ENCODE results near the gene POLK. TPM values are rescaled to one million over a fixed set of nuclear protein-coding genes. Genes with fewer than 3 reads are reported as not detected.

POLK gene
- total and polyA plus RNA-seq, 4 donors = 6.6 to 68.6 (median 18.5) TPM

DNA sequence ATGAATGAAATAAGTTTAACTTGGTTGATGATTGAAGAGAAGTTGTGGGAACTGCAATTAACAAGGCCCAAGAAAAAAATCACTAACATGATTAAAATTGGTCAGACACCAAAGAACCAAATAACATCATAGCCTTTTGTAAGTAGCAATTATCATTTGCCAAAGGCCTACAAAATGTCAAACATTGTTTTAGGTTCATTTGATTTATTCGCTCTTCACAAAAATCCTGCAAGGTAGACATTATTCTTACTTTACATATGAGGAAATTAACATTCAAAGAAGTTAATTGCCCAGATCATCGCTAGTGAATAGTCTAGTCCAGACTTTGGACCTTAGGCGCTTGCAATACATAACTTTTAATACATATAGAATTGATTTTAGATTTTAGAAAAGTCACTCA, 2.6 kb downstream of the POLK start:
- H3K36me3 ChIP-seq (ENCODE audit: control insufficient read depth in 4 of 4, insufficient read depth in 4 of 4, low read length in 4 of 4) = peaks cover 0 to 9% (median 0%) of the 10 kb centered on the region in 4 donors
- no peaks in the 10 kb centered on the region for H3K9me3 ChIP-seq (ENCODE audit: control insufficient read depth in 4 of 4, insufficient read depth in 3 of 4, low read length in 3 of 4)
- TF ChIP-seq, protein P1, sequence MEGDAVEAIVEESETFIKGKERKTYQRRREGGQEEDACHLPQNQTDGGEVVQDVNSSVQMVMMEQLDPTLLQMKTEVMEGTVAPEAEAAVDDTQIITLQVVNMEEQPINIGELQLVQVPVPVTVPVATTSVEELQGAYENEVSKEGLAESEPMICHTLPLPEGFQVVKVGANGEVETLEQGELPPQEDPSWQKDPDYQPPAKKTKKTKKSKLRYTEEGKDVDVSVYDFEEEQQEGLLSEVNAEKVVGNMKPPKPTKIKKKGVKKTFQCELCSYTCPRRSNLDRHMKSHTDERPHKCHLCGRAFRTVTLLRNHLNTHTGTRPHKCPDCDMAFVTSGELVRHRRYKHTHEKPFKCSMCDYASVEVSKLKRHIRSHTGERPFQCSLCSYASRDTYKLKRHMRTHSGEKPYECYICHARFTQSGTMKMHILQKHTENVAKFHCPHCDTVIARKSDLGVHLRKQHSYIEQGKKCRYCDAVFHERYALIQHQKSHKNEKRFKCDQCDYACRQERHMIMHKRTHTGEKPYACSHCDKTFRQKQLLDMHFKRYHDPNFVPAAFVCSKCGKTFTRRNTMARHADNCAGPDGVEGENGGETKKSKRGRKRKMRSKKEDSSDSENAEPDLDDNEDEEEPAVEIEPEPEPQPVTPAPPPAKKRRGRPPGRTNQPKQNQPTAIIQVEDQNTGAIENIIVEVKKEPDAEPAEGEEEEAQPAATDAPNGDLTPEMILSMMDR (IDR thresholded peaks at IDR 0.05; ENCODE audit: control extremely low read depth, extremely low read depth) = no peak
- H3K4me3 ChIP-seq = no peak overlapping the region
- peaks cover 0 to 25% (median 4%) of the 10 kb centered on the region in 5 donors for H3K4me1 ChIP-seq (ENCODE audit: control insufficient read depth in 5 of 5, insufficient read depth in 5 of 5, low read length in 5 of 5)
- WGBS, 2 donors = 98 to 99% methylated on average over 3 of the region's 3 CpGs
- H3K27ac ChIP-seq (ENCODE audit: low read depth in 1 of 2, low read length in 1 of 2) = no peak overlapping the region
- no peaks in the 10 kb centered on the region for H3K27me3 ChIP-seq (ENCODE audit: control insufficient read depth in 3 of 3, insufficient read depth in 3 of 3, low read length in 2 of 3)
- ATAC-seq (ENCODE audit: insufficient read depth, low FRiP score) (no peak), DNase-seq (no peak)
- no peak overlapping the region for H3K9ac ChIP-seq (ENCODE audit: insufficient read depth in 1 of 2, low read length in 2 of 2)

DNA sequence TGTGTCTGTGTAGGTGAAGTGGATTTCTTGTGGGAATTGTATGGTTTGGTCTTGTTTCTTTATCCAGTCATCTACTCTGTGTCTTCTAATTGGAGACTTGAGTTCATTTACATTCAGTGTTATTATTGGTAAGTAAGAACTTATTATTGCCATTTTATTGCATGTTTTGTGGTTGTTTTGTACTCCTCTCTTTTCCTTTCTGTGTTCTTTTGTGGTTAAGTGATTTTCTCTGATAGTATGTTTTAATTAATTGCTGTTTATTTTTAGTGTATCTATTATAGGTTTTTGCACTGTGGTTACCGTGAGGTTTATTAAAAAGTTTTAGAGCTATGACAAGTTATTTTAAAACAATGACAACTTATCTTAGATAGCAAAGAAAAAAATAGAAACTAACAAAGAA, 8.1 kb downstream of the POLK start:
- H3K4me3 ChIP-seq = no peak overlapping the region
- no peak for ATAC-seq (ENCODE audit: insufficient read depth, low FRiP score)
- no peak overlapping the region for H3K9ac ChIP-seq (ENCODE audit: insufficient read depth in 1 of 2, low read length in 2 of 2)
- WGBS, 2 donors = 73 to 86% methylated on average over 1 of the region's 1 CpG
- no peaks in the 10 kb centered on the region for H3K27me3 ChIP-seq (ENCODE audit: control insufficient read depth in 3 of 3, insufficient read depth in 3 of 3, low read length in 2 of 3)
- no peak for DNase-seq
- TF ChIP-seq, protein P1 (IDR thresholded peaks at IDR 0.05; ENCODE audit: control extremely low read depth, extremely low read depth) = no peak
- H3K27ac ChIP-seq (ENCODE audit: low read depth in 1 of 2, low read length in 1 of 2) = no peak overlapping the region
- peaks cover 0 to 4% (median 0%) of the 10 kb centered on the region in 5 donors for H3K4me1 ChIP-seq (ENCODE audit: control insufficient read depth in 5 of 5, insufficient read depth in 5 of 5, low read length in 5 of 5)
- H3K9me3 ChIP-seq (ENCODE audit: control insufficient read depth in 4 of 4, insufficient read depth in 3 of 4, low read length in 3 of 4) = peaks cover 0 to 8% (median 2%) of the 10 kb centered on the region in 4 donors
- peaks cover 0 to 16% (median 3%) of the 10 kb centered on the region in 4 donors for H3K36me3 ChIP-seq (ENCODE audit: control insufficient read depth in 4 of 4, insufficient read depth in 4 of 4, low read length in 4 of 4)

DNA sequence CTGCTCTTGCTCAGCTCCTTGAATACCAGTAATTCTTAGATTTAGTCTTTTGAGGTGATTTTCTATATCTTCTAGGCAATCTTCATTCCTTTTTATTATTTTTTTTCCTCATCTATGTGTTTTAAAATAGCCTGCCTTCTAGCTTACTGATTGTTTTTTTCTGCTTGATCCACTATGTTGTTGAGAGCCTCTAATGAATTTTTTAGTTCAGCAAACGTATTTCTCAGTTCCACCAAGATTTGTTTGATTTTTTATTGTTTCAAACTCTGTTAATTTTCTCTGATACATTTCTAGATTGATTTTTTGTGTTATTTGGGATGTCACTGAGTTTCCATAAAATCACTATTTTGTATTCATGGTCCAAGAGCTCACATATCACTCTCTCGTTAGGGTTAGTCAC, 9.5 kb downstream of the POLK start:
- Histone ChIP-seq H3K9me3 (ENCODE audit: control insufficient read depth in 4 of 4, insufficient read depth in 3 of 4, low read length in 3 of 4) (peaks cover 0 to 8% (median 2%) of the 10 kb centered on the region in 4 donors), H3K36me3 (ENCODE audit: control insufficient read depth in 4 of 4, insufficient read depth in 4 of 4, low read length in 4 of 4) (peaks cover 0 to 16% (median 3%) of the 10 kb centered on the region in 4 donors), H3K9ac (ENCODE audit: insufficient read depth in 1 of 2, low read length in 2 of 2) (no peak overlapping the region), H3K27ac (ENCODE audit: low read depth in 1 of 2, low read length in 1 of 2) (no peak overlapping the region), H3K4me1 (ENCODE audit: control insufficient read depth in 5 of 5, insufficient read depth in 5 of 5, low read length in 5 of 5) (peaks cover 0 to 4% (median 0%) of the 10 kb centered on the region in 5 donors), H3K4me3 (no peak overlapping the region), H3K27me3 (ENCODE audit: control insufficient read depth in 3 of 3, insufficient read depth in 3 of 3, low read length in 2 of 3) (no peaks in the 10 kb centered on the region)
- TF ChIP-seq, protein P1 (IDR thresholded peaks at IDR 0.05; ENCODE audit: control extremely low read depth, extremely low read depth) = no peak
- ATAC-seq (ENCODE audit: insufficient read depth, low FRiP score) (no peak), DNase-seq (no peak)
- WGBS, 2 donors = 94 to 98% methylated on average over 2 of the region's 2 CpGs

DNA sequence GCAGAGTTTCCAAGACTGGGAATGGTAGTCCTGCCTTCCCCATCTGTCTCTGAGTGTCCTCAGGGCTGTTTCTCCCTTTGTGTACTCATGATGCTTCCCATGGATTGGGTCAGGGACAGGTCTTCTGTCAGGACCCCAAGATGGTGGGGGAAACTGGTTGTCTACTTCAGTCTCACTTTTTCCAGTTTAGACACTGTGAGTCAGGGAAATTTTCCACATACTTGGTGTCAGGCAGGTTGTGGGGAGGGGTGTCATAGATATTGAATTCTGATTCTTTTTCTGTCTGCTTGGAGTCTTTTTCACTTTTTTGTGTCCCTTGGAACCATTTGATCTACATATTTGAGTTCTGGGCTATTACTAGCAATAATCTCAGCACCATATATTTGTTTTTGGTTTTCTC, 10.3 kb downstream of the POLK start:
- ATAC-seq (ENCODE audit: insufficient read depth, low FRiP score) (no peak), DNase-seq (no peak)
- H3K27me3 ChIP-seq (ENCODE audit: control insufficient read depth in 3 of 3, insufficient read depth in 3 of 3, low read length in 2 of 3) = no peaks in the 10 kb centered on the region
- no peak overlapping the region for H3K27ac ChIP-seq (ENCODE audit: low read depth in 1 of 2, low read length in 1 of 2)
- H3K4me1 ChIP-seq (ENCODE audit: control insufficient read depth in 5 of 5, insufficient read depth in 5 of 5, low read length in 5 of 5) = peaks cover 0 to 4% (median 0%) of the 10 kb centered on the region in 5 donors
- no peak overlapping the region for H3K4me3 ChIP-seq
- H3K9ac ChIP-seq (ENCODE audit: insufficient read depth in 1 of 2, low read length in 2 of 2) = no peak overlapping the region
- TF ChIP-seq, protein P1 (IDR thresholded peaks at IDR 0.05; ENCODE audit: control extremely low read depth, extremely low read depth) = no peak
- H3K9me3 ChIP-seq (ENCODE audit: control insufficient read depth in 4 of 4, insufficient read depth in 3 of 4, low read length in 3 of 4) = peaks cover 0 to 8% (median 3%) of the 10 kb centered on the region in 4 donors
- H3K36me3 ChIP-seq (ENCODE audit: control insufficient read depth in 4 of 4, insufficient read depth in 4 of 4, low read length in 4 of 4) = peaks cover 0 to 16% (median 3%) of the 10 kb centered on the region in 4 donors

All from lung (tissue), 12 donors.